Prostate gland (tissue), 2 donors: ENCODE results near the gene ADGRL1. TPM values are rescaled to one million over a fixed set of nuclear protein-coding genes. Genes with fewer than 3 reads are reported as not detected.

Experiments
- DNase-seq: peaks from one replicate; pipeline ENCODE4 v3.0.0-alpha.2; 2019; ENCODE audit warnings: low spot score
- H3K27ac ChIP-seq, 2 donors: fragments of 200-600 bp; sonication (generic); 2 replicates each; pipeline ENCODE4 v1.5.1; 2017 to 2019
- H3K27me3 ChIP-seq: fragments of 200-600 bp; sonication (generic); replicated peaks from 2 replicates; pipeline ENCODE4 v1.5.1; 2019; ENCODE audit not compliant: insufficient read depth
- H3K36me3 ChIP-seq, 2 donors: fragments of 200-600 bp; sonication (generic); 1 replicate in 1 of 2; 2 replicates in 1 of 2; pipeline versions ENCODE4 v1.5.1 to v1.8.1; 2017 to 2019
- H3K4me1 ChIP-seq: fragments of 200-600 bp; sonication (generic); replicated peaks from 2 replicates; pipeline ENCODE4 v1.5.1; 2019
- H3K4me3 ChIP-seq, 2 donors: fragments of 200-600 bp; sonication (generic); 2 replicates each; pipeline ENCODE4 v1.5.1; 2017 to 2019
- H3K9me3 ChIP-seq: fragments of 200-600 bp; sonication (generic); 2 replicates; pipeline ENCODE4 v1.5.1; 2017
- POLR2A ChIP-seq: fragments of 450-650 bp; IDR thresholded peaks from one replicate; pipeline ENCODE4 v1.6.1; 2016; ENCODE audit warnings: antibody characterized with exemption, mild to moderate bottlenecking
- POLR2AphosphoS5 ChIP-seq: sonication (generic); formaldehyde crosslinking; IDR thresholded peaks from one replicate; pipeline ENCODE4 v1.6.1; 2017; ENCODE audit warnings: antibody characterized with exemption
- WGBS: methylation state at CpG from one replicate; pipeline ENCODE4 v1.1.5; 2018; 5-methylcytosine and 5-hydroxymethylcytosine counted together
- intact Hi-C: fragments of 100-400 bp; cut with DNase I; formaldehyde crosslinking; loops from one replicate; pipeline ENCODE4 v1.14.2; 2022
- total RNA-seq, 2 donors: library from RNA; depleted of rRNA; stranded (reverse); fragments of >200 nt; gene quantifications; one replicate each; pipeline ENCODE4 v1.1.0, GENCODE V29; 2016
- TF ChIP-seq, protein P1 (sequence below), 4 experiments: fragments of 200-600 bp in 2 of 4; fragments of 450-650 bp in 2 of 4; sonication (generic) in 2 of 4; IDR thresholded peaks; 1 replicate in 3 of 4; 2 replicates in 1 of 4; pipeline ENCODE4 v1.5.1; 2016 to 2019; ENCODE audit warnings: antibody characterized with exemption in 4 of 4, mild to moderate bottlenecking in 2 of 4, moderate library complexity in 2 of 4

Gene ADGRL1
- total RNA-seq, 2 donors from 2014 or later, result 13.0 to 44.1 TPM

DNA sequence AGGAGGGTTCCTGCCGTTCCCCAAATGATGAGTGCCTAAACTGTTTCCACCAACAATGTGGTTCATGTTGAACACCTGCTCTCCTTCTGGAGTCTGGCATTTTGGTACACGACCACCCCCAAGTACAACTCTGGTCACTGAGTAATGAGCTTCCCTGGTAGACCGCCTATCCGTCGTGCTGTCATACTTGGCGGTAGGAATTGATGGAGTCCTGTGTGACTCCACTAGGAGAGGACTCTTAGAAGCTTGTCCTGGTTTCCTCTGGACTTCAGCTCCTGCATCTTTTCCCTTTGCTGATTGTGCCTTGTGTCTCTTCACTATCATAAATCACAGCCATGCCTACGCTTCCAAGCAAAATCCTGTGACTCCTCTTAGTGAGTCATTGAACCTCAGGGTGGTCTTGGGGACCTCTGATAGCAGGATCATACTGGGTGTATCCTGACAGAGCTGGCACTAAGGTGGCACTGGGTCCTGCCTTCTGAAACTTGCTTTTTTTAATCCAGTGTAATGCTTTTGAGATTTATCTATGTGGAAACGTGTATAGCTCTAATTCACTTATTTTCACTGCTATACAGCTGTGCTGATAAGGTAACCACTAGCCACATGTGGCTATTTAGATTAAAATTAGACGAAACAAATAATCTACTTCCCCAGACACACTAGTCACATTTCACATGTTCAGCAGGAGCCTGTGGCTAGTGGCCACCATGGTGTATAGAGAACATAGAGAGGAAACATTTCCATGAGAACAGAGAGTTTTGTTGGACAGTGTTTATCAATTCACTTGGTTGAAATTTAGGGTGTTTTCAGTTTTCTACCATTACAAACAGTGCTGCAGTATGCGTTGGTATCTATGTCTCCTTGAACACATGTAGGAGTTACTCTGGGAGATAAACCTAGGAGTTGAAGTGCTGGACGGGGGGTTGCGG is 63.4 kb downstream of the ADGRL1 start:
- no peak for DNase-seq
- intact Hi-C loops, result loop anchor here (10.0 kb wide), 1 partner anchor 332 kb away; the partner anchor contains the start of gene PTGER1

DNA sequence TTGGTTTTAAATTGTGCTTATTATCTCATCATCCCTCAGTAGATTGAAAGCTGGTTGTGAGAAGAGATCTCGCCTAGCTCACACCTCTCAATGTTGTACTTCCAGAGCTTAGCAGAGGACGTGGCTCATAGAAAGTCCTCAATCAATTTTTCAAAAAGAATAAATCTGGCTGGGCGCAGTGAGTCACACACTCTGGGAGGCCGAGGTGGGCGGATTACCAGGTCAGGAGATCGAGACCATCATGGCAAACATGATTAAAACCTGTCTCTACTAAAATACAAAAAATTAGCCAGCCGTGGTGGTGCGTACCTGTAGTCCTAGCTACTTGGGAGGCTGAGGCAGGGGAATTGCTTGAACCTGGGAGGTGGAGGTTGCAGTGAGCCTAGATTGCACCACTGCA is 64.9 kb downstream of the ADGRL1 start:
- H3K27ac ChIP-seq, result no peak overlapping the region
- intact Hi-C loops, result loop anchor here (10.0 kb wide), 1 partner anchor 334 kb away; the partner anchor contains the start of gene PTGER1
- no peak for TF ChIP-seq POLR2AphosphoS5
- TF ChIP-seq POLR2A, result no peak
- TF ChIP-seq, protein P1, sequence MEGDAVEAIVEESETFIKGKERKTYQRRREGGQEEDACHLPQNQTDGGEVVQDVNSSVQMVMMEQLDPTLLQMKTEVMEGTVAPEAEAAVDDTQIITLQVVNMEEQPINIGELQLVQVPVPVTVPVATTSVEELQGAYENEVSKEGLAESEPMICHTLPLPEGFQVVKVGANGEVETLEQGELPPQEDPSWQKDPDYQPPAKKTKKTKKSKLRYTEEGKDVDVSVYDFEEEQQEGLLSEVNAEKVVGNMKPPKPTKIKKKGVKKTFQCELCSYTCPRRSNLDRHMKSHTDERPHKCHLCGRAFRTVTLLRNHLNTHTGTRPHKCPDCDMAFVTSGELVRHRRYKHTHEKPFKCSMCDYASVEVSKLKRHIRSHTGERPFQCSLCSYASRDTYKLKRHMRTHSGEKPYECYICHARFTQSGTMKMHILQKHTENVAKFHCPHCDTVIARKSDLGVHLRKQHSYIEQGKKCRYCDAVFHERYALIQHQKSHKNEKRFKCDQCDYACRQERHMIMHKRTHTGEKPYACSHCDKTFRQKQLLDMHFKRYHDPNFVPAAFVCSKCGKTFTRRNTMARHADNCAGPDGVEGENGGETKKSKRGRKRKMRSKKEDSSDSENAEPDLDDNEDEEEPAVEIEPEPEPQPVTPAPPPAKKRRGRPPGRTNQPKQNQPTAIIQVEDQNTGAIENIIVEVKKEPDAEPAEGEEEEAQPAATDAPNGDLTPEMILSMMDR (IDR thresholded peaks at IDR 0.05), result no peak
- H3K27me3 ChIP-seq, result no peaks in the 10 kb centered on the region
- DNase-seq, result no peak
- H3K36me3 ChIP-seq, result no peaks in the 10 kb centered on the region
- no peaks in the 10 kb centered on the region for H3K9me3 ChIP-seq
- WGBS, result 95% methylated on average over 8 of the region's 8 CpGs
- H3K4me3 ChIP-seq, result no peak overlapping the region
- peaks cover 7% of the 10 kb centered on the region for H3K4me1 ChIP-seq

More for the DNA sequence above, 63.4 kb downstream of the ADGRL1 start:
- TF ChIP-seq, protein P1 (IDR thresholded peaks at IDR 0.05), result no peak
- no peak for TF ChIP-seq POLR2AphosphoS5
- no peak for TF ChIP-seq POLR2A
- H3K27me3 ChIP-seq, result no peaks in the 10 kb centered on the region
- 87% methylated on average over 12 of the region's 12 CpGs for WGBS
- H3K9me3 ChIP-seq, result no peaks in the 10 kb centered on the region
- peaks cover 5% of the 10 kb centered on the region for H3K4me1 ChIP-seq
- no peak overlapping the region for H3K27ac ChIP-seq
- no peak overlapping the region for H3K4me3 ChIP-seq
- H3K36me3 ChIP-seq, result no peaks in the 10 kb centered on the region

DNA sequence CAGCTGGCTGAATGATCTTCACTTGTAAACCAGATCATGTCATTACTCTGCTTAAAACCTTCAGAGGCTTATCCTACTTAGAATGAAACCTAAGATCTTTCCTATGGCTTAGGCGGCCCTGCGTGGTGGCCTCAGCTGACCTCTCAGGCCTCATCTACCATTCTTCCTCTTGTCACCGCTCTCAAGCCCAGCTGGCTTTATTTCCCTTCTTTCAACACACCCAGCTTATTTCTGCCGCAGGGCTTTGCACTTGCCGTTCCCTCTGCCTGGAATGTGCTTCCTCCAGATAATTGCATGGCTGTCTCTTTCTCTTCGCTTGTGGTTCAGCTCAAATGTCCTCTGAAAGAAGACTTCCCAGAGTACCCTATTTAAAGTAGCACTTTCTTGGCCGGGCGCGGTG is 66.0 kb downstream of the ADGRL1 start:
- DNase-seq, result no peak
- WGBS, result 90% methylated on average over 9 of the region's 9 CpGs

DNA sequence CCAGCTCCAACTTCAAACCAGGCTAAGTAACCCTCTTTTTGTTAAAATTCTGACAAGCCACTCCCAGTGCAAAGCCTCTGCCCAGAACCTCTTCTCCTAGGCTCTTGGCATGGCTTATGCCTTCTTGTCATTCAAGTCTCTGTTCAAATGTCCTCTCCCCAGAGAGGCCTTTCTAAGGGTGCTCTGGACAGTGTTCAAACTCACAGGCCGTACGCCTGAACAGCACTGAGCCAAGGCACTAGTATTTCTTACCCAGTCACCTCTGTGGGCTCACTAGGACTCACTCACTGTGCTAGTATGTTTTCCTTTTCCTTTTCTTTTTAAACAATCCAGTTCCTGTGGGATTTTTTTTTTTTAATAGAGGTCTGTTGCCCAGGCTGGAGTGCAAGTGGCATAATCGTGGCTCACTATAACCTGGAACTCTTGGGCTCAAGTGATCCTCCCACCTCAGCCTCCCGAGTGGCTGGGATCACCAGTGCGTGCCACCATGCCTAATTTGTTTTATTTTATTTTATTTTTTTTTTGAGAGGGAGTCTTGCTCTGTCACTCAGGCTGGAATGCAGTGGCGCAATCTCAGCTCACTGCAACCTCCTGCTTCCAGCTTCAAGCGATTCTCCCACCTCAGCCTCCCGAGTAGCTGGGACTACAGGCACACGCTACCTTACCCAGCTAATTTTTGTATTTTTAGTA is 67.2 kb downstream of the ADGRL1 start:
- 66% methylated on average over 9 of the region's 9 CpGs for WGBS

More for the DNA sequence above, 66.0 kb downstream of the ADGRL1 start:
- Histone ChIP-seq H3K4me3 (no peak overlapping the region), H3K36me3 (no peaks in the 10 kb centered on the region), H3K27me3 (no peaks in the 10 kb centered on the region), H3K4me1 (peaks cover 11% of the 10 kb centered on the region), H3K27ac (no peak overlapping the region), H3K9me3 (no peaks in the 10 kb centered on the region)
- intact Hi-C loops, result loop anchor here (5.0 to 10.0 kb wide), 3 partner anchors 267 to 377 kb away; partner anchors contain the start of genes DNAJB1 and PTGER1
- TF ChIP-seq POLR2A (no peak), POLR2AphosphoS5 (no peak)
- TF ChIP-seq, protein P1 (IDR thresholded peaks at IDR 0.05), result no peak

More for the DNA sequence above, 67.2 kb downstream of the ADGRL1 start:
- Histone ChIP-seq H3K4me3 (no peak overlapping the region), H3K9me3 (no peaks in the 10 kb centered on the region), H3K27ac (peak overlapping the region; percentile 8 to 93), H3K27me3 (no peaks in the 10 kb centered on the region), H3K36me3 (no peaks in the 10 kb centered on the region), H3K4me1 (peaks cover 11% of the 10 kb centered on the region)
- intact Hi-C loops, result loop anchor here (5.0 kb wide), 2 partner anchors 269 to 379 kb away; partner anchors contain the start of gene DNAJB1
- TF ChIP-seq POLR2AphosphoS5 (no peak), POLR2A (no peak)
- TF ChIP-seq, protein P1 (IDR thresholded peaks at IDR 0.05), result no peak
- DNase-seq, result no peak
